ENCODE data around the gene MYL4. TPM values are rescaled to one million over a fixed set of nuclear protein-coding genes. Genes with fewer than 3 reads are reported as not detected.

The MYL4 gene
- total RNA-seq, 1 donor from 2014 or later = not detected

DNA sequence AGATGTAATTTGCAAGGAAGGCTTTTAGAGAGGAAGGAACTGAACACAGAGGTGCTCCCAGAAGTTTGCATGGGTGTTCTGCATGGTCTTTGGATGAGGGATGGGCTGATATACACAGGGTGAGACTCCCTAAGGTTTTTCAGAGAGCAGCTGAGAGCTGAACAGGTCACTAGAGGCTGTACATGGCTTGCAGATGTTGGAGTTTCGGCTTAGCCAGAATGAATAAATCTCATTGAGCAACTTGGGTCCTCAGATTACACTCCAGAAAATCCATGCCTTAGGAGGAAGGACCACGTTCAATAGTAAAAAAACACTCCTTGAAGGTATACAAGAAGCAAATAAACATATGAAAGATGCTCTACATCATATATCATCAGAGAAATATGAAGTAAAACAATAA is 37.0 kb downstream of the MYL4 start:
- DNase-seq (ENCODE audit: low read depth) = no peak
- H3K4me3 ChIP-seq (ENCODE audit: low read depth, low read length) = no peak overlapping the region
- H3K27me3 ChIP-seq (ENCODE audit: control insufficient read depth, insufficient read depth, low read length) = no peaks in the 10 kb centered on the region
- TF ChIP-seq CTCF (IDR thresholded peaks at IDR 0.05; ENCODE audit: insufficient read depth, low read length, poor library complexity, severe bottlenecking) = no peak
- H3K36me3 ChIP-seq (ENCODE audit: control insufficient read depth, insufficient read depth, low read length) = no peaks in the 10 kb centered on the region

DNA sequence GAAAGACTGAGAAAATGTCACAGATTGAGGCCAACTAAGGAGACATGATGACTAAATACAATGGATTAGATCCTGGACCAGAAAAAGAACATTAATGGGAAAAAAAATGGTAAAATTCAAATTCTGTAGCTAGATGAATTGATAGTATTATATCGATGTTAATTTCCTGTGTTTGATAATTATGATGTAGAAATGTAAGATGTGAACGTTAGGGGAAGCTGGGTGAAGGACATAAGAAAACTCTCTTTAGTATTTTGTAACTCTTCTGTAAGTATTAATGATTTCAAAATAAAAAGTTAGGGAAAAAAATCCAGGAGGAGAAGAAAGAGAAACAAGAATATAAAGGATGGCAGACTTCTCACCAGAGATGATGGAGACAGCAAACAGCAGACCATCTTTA is 41.7 kb downstream of the MYL4 start:
- no peak for TF ChIP-seq CTCF (IDR thresholded peaks at IDR 0.05; ENCODE audit: insufficient read depth, low read length, poor library complexity, severe bottlenecking)
- no peaks in the 10 kb centered on the region for H3K36me3 ChIP-seq (ENCODE audit: control insufficient read depth, insufficient read depth, low read length)
- no peak for DNase-seq (ENCODE audit: low read depth)
- H3K4me3 ChIP-seq (ENCODE audit: low read depth, low read length) = no peak overlapping the region
- H3K27me3 ChIP-seq (ENCODE audit: control insufficient read depth, insufficient read depth, low read length) = no peaks in the 10 kb centered on the region

- no peak for TF ChIP-seq CTCF (IDR thresholded peaks at IDR 0.05; ENCODE audit: insufficient read depth, low read length, poor library complexity, severe bottlenecking)
- H3K4me3 ChIP-seq (ENCODE audit: low read depth, low read length) = no peak overlapping the region
- peaks cover 1% of the 10 kb centered on the region for H3K36me3 ChIP-seq (ENCODE audit: control insufficient read depth, insufficient read depth, low read length)
- no peak for DNase-seq (ENCODE audit: low read depth)
- H3K27me3 ChIP-seq (ENCODE audit: control insufficient read depth, insufficient read depth, low read length) = no peaks in the 10 kb centered on the region
Observed at GRCh38 chr17:47251421-47251940, 42.3 kb downstream of the MYL4 start.

DNA sequence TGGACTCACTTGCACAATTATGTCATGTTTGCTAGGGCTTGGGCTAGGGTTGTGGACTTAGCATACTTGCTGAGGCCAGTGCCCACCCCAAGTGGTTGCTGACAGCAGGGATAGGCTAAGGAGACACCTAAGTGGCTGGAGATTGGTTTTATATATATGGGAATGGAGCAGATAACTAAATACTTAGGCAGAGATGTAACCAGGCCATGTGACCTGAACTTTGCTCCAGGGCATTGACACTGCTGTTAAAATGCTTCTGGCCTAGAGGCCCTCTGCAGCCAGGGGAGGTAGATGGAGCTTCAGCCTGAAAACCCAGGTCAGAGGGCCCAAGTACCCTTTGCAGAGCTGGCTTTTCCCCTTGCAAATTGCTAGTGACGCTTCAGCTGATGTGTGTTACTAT is 43.1 kb downstream of the MYL4 start:
- Histone ChIP-seq H3K36me3 (ENCODE audit: control insufficient read depth, insufficient read depth, low read length) (peaks cover 4% of the 10 kb centered on the region), H3K27me3 (ENCODE audit: control insufficient read depth, insufficient read depth, low read length) (no peaks in the 10 kb centered on the region), H3K4me3 (ENCODE audit: low read depth, low read length) (no peak overlapping the region)
- no peak for DNase-seq (ENCODE audit: low read depth)
- TF ChIP-seq CTCF (IDR thresholded peaks at IDR 0.05; ENCODE audit: insufficient read depth, low read length, poor library complexity, severe bottlenecking) = no peak

GRCh38 chr17:47252766-47253512 is 43.8 kb downstream of the MYL4 start:
- TF ChIP-seq CTCF (IDR thresholded peaks at IDR 0.05; ENCODE audit: insufficient read depth, low read length, poor library complexity, severe bottlenecking) = no peak
- Histone ChIP-seq H3K36me3 (ENCODE audit: control insufficient read depth, insufficient read depth, low read length) (peaks cover 4% of the 10 kb centered on the region), H3K4me3 (ENCODE audit: low read depth, low read length) (peak overlapping the region; percentile 97), H3K27me3 (ENCODE audit: control insufficient read depth, insufficient read depth, low read length) (no peaks in the 10 kb centered on the region)
- no peak for DNase-seq (ENCODE audit: low read depth)
